Activated naive CD4-positive, alpha-beta T cell treated with anti-CD3 and anti-CD28 coated beads for 36 hours (primary cell): ENCODE data around the gene SLCO3A1. TPM values are rescaled to one million over a fixed set of nuclear protein-coding genes. Genes with fewer than 3 reads are reported as not detected.

Experiments
- CTCF ChIA-PET: fragments of 350-600 bp; sonication (Branson Sonifier 250); formaldehyde crosslinking; loops from one replicate; lab custom pipeline; 2021; ENCODE audit warnings: antibody characterized with exemption; lab: Charles Lee
- DNase-seq: peaks from one replicate; pipeline ENCODE4 v3.0.0-alpha.2; 2020
- H3K27ac Mint-ChIP-seq: one replicate; pipeline ENCODE4 v1.8.0; 2021; ENCODE audit warnings: mild to moderate bottlenecking, mixed read lengths
- H3K27me3 Mint-ChIP-seq: one replicate; pipeline ENCODE4 v1.8.0; 2021; ENCODE audit warnings: low read depth, mixed read lengths
- H3K36me3 Mint-ChIP-seq: one replicate; pipeline ENCODE4 v1.8.0; 2021; ENCODE audit warnings: low read depth, mixed read lengths
- H3K4me1 Mint-ChIP-seq: one replicate; pipeline ENCODE4 v1.8.0; 2021; ENCODE audit warnings: low read depth, mixed read lengths
- H3K4me3 Mint-ChIP-seq: one replicate; pipeline ENCODE4 v1.8.0; 2021; ENCODE audit warnings: mild to moderate bottlenecking, moderate library complexity, mixed read lengths
- H3K9me3 Mint-ChIP-seq: one replicate; pipeline ENCODE4 v1.8.0; 2021; ENCODE audit warnings: mixed read lengths
- intact Hi-C: fragments of 100-400 bp; cut with micrococcal nuclease; formaldehyde crosslinking; loops from one replicate; pipeline ENCODE4 v1.15.1; 2023
- total RNA-seq, 2 experiments: library from RNA; stranded (reverse); gene quantifications; one replicate each; pipeline ENCODE4 v1.2.3, GENCODE V29; 2021

The SLCO3A1 gene
- total RNA-seq, 2 experiments from 2014 or later = 3.1 to 3.3 TPM

DNA sequence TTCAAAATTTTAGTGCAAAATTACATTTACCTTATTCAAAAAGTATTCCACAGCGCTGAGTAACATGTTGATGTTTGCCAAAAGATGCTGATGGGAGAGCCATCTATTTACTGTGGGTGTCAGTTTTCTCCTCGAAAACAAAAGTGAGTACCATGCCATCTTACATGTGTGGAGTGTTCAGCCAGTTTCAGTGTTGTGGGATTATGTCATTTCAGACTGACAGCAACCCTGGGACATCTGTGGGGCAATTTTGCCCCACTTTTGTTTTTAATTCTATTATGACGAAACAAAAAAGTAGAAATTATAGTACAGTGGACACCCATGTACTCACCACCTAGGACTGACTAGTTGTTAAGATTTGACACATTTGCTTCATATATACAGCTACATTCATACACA is 19.6 kb downstream of the SLCO3A1 start:
- CTCF ChIA-PET = no interaction called here
- Mint-ChIP-seq H3K4me1 (peaks cover 44% of the 10 kb centered on the region), H3K27ac (no peak overlapping the region)

DNA sequence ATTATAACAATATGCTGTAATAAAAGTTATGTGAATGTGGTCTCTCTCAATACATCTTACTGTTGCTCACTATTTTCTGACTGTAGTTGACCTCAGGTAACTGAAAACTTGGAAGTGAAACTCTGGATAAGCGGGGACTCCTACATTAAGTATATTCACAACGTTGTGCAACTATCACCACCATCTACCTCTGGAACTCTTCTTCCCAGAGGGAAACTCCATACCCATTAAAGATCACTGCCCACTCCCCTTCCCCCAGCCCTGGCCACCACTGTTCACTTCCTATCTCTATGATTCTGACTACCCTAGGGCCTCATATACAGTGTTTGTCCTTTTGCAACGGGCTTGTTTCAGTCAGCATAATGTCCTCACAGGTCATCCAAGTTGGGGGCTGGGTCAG is 20.7 kb downstream of the SLCO3A1 start:
- H3K4me3 Mint-ChIP-seq = no peak overlapping the region
- peaks cover 39% of the 10 kb centered on the region for H3K4me1 Mint-ChIP-seq
- H3K27me3 Mint-ChIP-seq = no peaks in the 10 kb centered on the region
- H3K27ac Mint-ChIP-seq = no peak overlapping the region
- CTCF ChIA-PET = no interaction called here
- no peak for DNase-seq
- peaks cover 4% of the 10 kb centered on the region for H3K9me3 Mint-ChIP-seq
- intact Hi-C loops = no loop called here
- H3K36me3 Mint-ChIP-seq = peaks cover 7% of the 10 kb centered on the region

More for the DNA sequence above, 19.6 kb downstream of the SLCO3A1 start:
- no peaks in the 10 kb centered on the region for H3K27me3 Mint-ChIP-seq
- peaks cover 7% of the 10 kb centered on the region for H3K36me3 Mint-ChIP-seq
- DNase-seq = no peak
- no peak overlapping the region for H3K4me3 Mint-ChIP-seq
- H3K9me3 Mint-ChIP-seq = peaks cover 4% of the 10 kb centered on the region
- intact Hi-C loops = no loop called here

DNA sequence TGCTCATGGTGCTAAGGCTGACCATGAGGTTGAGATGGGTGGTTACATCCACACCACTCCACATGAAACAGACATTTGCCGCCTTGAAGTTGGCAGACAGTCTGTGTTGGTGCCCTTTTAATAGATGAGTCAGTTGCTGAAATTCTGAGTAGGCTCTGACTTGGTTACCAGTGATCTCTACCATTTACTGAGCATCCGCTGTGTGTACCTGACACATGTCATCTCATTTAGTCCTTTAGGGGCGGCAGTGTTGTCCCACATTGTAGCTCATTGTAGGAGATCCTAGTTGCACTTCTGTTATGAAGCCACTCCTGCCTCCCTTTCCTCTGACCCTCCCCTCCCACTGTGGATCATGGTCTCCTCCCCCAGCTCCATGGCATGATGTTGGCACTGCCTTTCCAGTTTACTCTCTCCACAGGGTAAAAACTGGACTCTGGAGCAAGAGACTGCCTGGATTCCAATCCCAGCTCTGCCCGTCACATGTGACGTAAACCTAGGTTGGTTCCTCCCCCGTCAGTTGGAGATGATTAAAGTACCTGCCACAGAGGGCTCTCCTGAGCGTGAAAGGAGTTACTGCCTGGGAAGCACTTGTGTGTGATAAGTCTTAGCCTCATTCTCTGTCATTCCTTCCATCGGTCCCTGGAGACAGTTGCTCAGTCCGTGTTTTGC is 21.6 kb downstream of the SLCO3A1 start:
- no peaks in the 10 kb centered on the region for H3K27me3 Mint-ChIP-seq
- peaks cover 7% of the 10 kb centered on the region for H3K36me3 Mint-ChIP-seq
- intact Hi-C loops = no loop called here
- no peak overlapping the region for H3K27ac Mint-ChIP-seq
- H3K4me1 Mint-ChIP-seq = peaks cover 32% of the 10 kb centered on the region
- no peak for DNase-seq
- H3K9me3 Mint-ChIP-seq = peaks cover 4% of the 10 kb centered on the region
- CTCF ChIA-PET = no interaction called here
- no peak overlapping the region for H3K4me3 Mint-ChIP-seq

- DNase-seq = no peak
- H3K27ac Mint-ChIP-seq = no peak overlapping the region
- H3K4me3 Mint-ChIP-seq = no peak overlapping the region
- intact Hi-C loops = no loop called here
- H3K27me3 Mint-ChIP-seq = no peaks in the 10 kb centered on the region
- CTCF ChIA-PET = interaction anchor here (0.8 kb wide), 1 partner anchor 27 kb away, joined by 4 read pairs; no protein-coding TSS in a partner anchor
- peaks cover 24% of the 10 kb centered on the region for H3K4me1 Mint-ChIP-seq
- peaks cover 7% of the 10 kb centered on the region for H3K36me3 Mint-ChIP-seq
- H3K9me3 Mint-ChIP-seq = peaks cover 4% of the 10 kb centered on the region
Observed at GRCh38 chr15:91876187-91876586, 22.7 kb downstream of the SLCO3A1 start.

- H3K27me3 Mint-ChIP-seq = no peaks in the 10 kb centered on the region
- H3K4me3 Mint-ChIP-seq = no peak overlapping the region
- no peak overlapping the region for H3K27ac Mint-ChIP-seq
- CTCF ChIA-PET = interaction anchor here (1.7 kb wide), 1 partner anchor 20 kb away, joined by 6 read pairs; no protein-coding TSS in a partner anchor
- intact Hi-C loops = no loop called here
- H3K9me3 Mint-ChIP-seq = peaks cover 4% of the 10 kb centered on the region
- peaks cover 10% of the 10 kb centered on the region for H3K4me1 Mint-ChIP-seq
- no peak for DNase-seq
- peaks cover 7% of the 10 kb centered on the region for H3K36me3 Mint-ChIP-seq
Observed at GRCh38 chr15:91878319-91878870, 24.9 kb downstream of the SLCO3A1 start.

DNA sequence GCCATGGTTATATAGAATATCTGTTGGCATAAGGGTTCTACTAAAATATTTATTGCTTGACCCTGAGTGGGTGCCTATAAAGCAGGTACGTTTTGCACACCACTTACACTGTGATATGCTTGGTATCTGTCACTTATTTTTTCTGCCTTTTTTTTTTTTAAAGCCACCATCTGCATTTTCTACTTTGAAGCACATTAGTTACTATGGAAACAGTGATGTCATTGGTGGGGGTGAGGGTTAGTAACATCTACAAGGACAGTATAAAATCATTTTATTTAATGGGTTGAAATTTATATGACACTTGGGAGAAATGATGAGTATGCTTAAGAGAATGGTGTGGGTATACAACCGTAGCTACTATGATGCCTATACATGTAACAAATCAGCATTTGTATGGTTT is 25.6 kb downstream of the SLCO3A1 start:
- Mint-ChIP-seq H3K36me3 (peaks cover 7% of the 10 kb centered on the region), H3K27ac (no peak overlapping the region), H3K4me1 (peaks cover 8% of the 10 kb centered on the region), H3K27me3 (no peaks in the 10 kb centered on the region), H3K9me3 (peaks cover 4% of the 10 kb centered on the region), H3K4me3 (no peak overlapping the region)
- DNase-seq = no peak
- CTCF ChIA-PET = no interaction called here
- intact Hi-C loops = no loop called here

- DNase-seq = no peak
- Mint-ChIP-seq H3K9me3 (peaks cover 4% of the 10 kb centered on the region), H3K27me3 (no peaks in the 10 kb centered on the region), H3K4me1 (no peaks in the 10 kb centered on the region), H3K27ac (no peak overlapping the region), H3K36me3 (peaks cover 7% of the 10 kb centered on the region), H3K4me3 (no peak overlapping the region)
- CTCF ChIA-PET = no interaction called here
- intact Hi-C loops = no loop called here
Observed at GRCh38 chr15:91880373-91880772, 26.9 kb downstream of the SLCO3A1 start.

- Mint-ChIP-seq H3K9me3 (peaks cover 4% of the 10 kb centered on the region), H3K4me1 (peaks cover 3% of the 10 kb centered on the region), H3K36me3 (peaks cover 7% of the 10 kb centered on the region), H3K27ac (no peak overlapping the region), H3K4me3 (no peak overlapping the region), H3K27me3 (no peaks in the 10 kb centered on the region)
- CTCF ChIA-PET = interaction anchor here (0.9 kb wide), 1 partner anchor 176 kb away, joined by 3 read pairs; no protein-coding TSS in a partner anchor
- intact Hi-C loops = no loop called here
- DNase-seq = no peak
Observed at GRCh38 chr15:91881569-91882297, 28.2 kb downstream of the SLCO3A1 start.

DNA sequence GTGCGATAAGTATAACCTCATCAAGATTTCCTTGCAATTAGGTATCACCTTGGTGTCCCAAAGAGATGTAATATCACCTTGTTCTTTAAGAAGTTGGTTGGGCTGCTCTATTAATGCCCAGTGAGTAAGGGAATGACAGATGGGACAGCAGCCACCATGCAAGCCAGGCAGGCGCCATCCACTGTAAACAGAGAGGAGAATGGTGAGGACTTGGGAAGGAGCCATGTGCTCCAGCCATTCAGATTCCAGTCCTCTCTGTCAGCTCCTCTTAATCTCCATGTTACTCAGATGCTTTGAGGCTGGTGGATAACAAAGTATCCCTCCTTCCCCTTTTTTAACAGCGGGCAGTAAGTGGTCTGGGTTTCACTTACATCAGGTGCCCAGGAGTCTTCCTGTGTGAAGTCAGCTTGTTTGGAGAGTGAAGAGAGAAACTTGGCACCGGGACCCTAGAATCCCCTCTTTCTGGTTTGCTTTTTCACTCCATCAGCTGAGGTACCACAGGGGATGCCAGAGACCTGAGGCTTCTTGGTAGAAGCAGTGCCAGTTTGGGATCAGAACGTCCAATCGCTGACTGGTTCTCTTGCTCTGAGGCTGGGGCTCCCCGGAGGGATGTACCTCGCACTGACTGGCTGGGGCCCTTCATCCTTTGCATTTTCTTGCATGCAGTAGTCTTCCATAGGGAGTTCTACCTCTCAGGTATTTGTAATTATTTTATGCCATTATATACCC is 29.5 kb downstream of the SLCO3A1 start:
- Mint-ChIP-seq H3K27ac (no peak overlapping the region), H3K9me3 (no peaks in the 10 kb centered on the region), H3K36me3 (no peaks in the 10 kb centered on the region), H3K4me1 (peaks cover 7% of the 10 kb centered on the region), H3K27me3 (no peaks in the 10 kb centered on the region), H3K4me3 (no peak overlapping the region)
- no peak for DNase-seq
- CTCF ChIA-PET = no interaction called here
- intact Hi-C loops = no loop called here

DNA sequence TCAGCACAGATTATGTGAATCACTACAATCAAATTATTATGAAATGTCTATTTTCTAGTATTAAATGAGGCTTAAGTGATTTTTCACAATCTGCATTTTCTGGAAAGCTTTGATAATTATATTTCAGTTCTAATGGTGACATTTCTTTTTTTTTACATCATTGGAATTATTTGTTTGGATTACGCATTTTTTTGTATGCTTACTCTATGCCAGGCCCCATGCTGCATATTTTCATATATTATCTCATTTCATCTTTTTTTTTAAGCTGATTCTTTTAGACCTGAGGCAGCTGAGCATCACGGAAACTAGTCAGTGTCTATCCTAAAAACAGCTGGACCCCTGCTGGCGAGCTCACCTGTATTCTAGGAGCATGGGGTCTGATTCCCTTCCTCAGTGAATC is 31.1 kb downstream of the SLCO3A1 start:
- H3K4me1 Mint-ChIP-seq = peaks cover 7% of the 10 kb centered on the region
- intact Hi-C loops = no loop called here
- CTCF ChIA-PET = interaction anchor here (1.5 to 2.1 kb wide), 2 partner anchors 36 to 194 kb away, joined by 4 to 5 read pairs; no protein-coding TSS in a partner anchor
- no peaks in the 10 kb centered on the region for H3K36me3 Mint-ChIP-seq
- no peaks in the 10 kb centered on the region for H3K27me3 Mint-ChIP-seq
- H3K27ac Mint-ChIP-seq = no peak overlapping the region
- no peak for DNase-seq
- no peaks in the 10 kb centered on the region for H3K9me3 Mint-ChIP-seq
- no peak overlapping the region for H3K4me3 Mint-ChIP-seq

- Mint-ChIP-seq H3K27ac (no peak overlapping the region), H3K9me3 (no peaks in the 10 kb centered on the region), H3K27me3 (no peaks in the 10 kb centered on the region), H3K4me1 (peaks cover 7% of the 10 kb centered on the region), H3K4me3 (no peak overlapping the region), H3K36me3 (no peaks in the 10 kb centered on the region)
- intact Hi-C loops = no loop called here
- DNase-seq = no peak
- CTCF ChIA-PET = interaction anchor here (1.5 to 2.1 kb wide), 2 partner anchors 36 to 194 kb away, joined by 4 to 5 read pairs; no protein-coding TSS in a partner anchor
Observed at GRCh38 chr15:91885054-91885453, 31.5 kb downstream of the SLCO3A1 start.

DNA sequence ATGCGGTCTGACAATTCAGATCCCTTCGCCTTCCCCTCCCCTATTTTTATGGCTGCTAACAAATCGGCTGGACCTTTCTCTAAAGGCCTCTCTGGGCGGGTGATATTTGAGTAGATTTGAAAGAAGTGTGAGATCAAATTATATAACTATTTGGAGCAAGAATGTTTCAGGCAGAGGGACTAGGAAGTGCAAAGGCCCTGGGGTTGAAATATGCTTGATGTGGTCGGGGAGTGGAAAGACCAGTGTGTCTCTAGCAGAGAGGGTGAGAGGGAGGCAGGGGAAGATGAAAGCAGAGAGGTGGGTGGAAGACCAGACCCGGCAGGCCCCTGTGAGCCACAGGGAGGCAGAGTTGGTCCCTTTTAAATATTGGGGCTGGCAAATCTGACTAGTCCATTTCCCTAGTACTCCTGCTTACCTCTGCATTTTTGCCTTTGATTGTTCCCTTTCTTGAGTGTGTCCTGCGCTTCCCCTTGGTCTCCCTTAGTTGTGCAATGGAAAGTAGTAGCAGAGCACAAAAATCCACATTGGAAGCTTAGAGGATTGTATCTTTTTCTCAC is 32.3 kb downstream of the SLCO3A1 start:
- Mint-ChIP-seq H3K4me3 (no peak overlapping the region), H3K4me1 (peaks cover 10% of the 10 kb centered on the region), H3K9me3 (no peaks in the 10 kb centered on the region), H3K27me3 (no peaks in the 10 kb centered on the region), H3K36me3 (no peaks in the 10 kb centered on the region), H3K27ac (no peak overlapping the region)
- CTCF ChIA-PET = interaction anchor here (0.8 to 2.1 kb wide), 4 partner anchors 10 to 193 kb away, joined by 3 to 6 read pairs (median 4); no protein-coding TSS in a partner anchor
- intact Hi-C loops = loop anchor here (1.0 kb wide), 1 partner anchor 192 kb away; no protein-coding TSS in a partner anchor
- peak; percentile 44 for DNase-seq
